ENCODE data around the gene AGAP9. TPM values are rescaled to one million over a fixed set of nuclear protein-coding genes. Genes with fewer than 3 reads are reported as not detected.

AGAP9 gene
- total RNA-seq, 1 donor from 2014 or later, result 1.0 TPM

- peaks cover 0 to 6% (median 3%) of the 10 kb centered on the region in 3 donors for H3K27me3 ChIP-seq (ENCODE audit: control insufficient read depth in 3 of 3, insufficient read depth in 3 of 3, low read length in 3 of 3)
These were observed 70.8 kb downstream of the AGAP9 start for GRCh38 chr10:47452495-47453140.

DNA sequence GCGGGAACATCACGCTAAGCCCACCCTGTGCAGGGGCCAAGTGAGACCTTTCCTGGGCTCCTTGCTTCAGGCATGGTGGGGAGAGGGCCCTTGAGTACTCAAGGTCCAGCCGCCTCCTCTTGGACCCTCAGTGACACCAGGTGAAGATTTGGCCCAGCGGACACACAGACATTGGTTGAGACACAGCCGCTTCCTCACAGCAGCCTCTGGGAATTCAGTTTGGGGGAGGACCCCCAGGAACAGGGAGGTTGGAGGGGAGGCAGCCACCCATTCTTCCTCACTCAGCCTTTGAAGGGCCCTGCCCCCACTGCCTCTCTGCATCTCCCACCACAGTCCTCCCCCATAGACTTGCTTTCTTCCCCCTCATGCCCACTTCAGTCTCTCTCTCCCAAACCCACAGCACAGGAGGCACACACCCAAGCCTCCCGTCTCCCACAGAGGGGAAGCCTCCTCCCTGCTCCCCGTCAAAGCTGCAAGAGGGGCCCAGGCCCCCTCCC lies 71.4 kb downstream of the AGAP9 start:
- no peak overlapping the region for H3K9ac ChIP-seq (ENCODE audit: low read depth in 1 of 3, low read length in 3 of 3)
- no peaks in the 10 kb centered on the region for H3K36me3 ChIP-seq (ENCODE audit: control insufficient read depth in 3 of 3, insufficient read depth in 3 of 3, low read length in 3 of 3)
- no peaks in the 10 kb centered on the region for H3K9me3 ChIP-seq (ENCODE audit: control insufficient read depth in 3 of 3, low read length in 3 of 3)
- no peak overlapping the region for H3K4me3 ChIP-seq (ENCODE audit: low read length in 3 of 3)
- peaks cover 0 to 6% (median 3%) of the 10 kb centered on the region in 3 donors for H3K27me3 ChIP-seq (ENCODE audit: control insufficient read depth in 3 of 3, insufficient read depth in 3 of 3, low read length in 3 of 3)
- H3K4me1 ChIP-seq (ENCODE audit: control insufficient read depth in 3 of 3, insufficient read depth in 3 of 3, low read length in 3 of 3), result no peaks in the 10 kb centered on the region
- no peak overlapping the region for H3K27ac ChIP-seq (ENCODE audit: low read depth, low read length)

More at GRCh38 chr10:47452495-47453140, 70.8 kb downstream of the AGAP9 start:
- no peak overlapping the region for H3K27ac ChIP-seq (ENCODE audit: low read depth, low read length)
- no peaks in the 10 kb centered on the region for H3K36me3 ChIP-seq (ENCODE audit: control insufficient read depth in 3 of 3, insufficient read depth in 3 of 3, low read length in 3 of 3)
- H3K4me1 ChIP-seq (ENCODE audit: control insufficient read depth in 3 of 3, insufficient read depth in 3 of 3, low read length in 3 of 3), result no peaks in the 10 kb centered on the region
- H3K4me3 ChIP-seq (ENCODE audit: low read length in 3 of 3), result no peak overlapping the region
- no peaks in the 10 kb centered on the region for H3K9me3 ChIP-seq (ENCODE audit: control insufficient read depth in 3 of 3, low read length in 3 of 3)
- no peak overlapping the region for H3K9ac ChIP-seq (ENCODE audit: low read depth in 1 of 3, low read length in 3 of 3)

Small RNA genes lying within 50 kb of the gene (small RNA-seq; reads per million reads assigned to genes)
- gene AL591684.3 (not detected), gene RNA5SP312 (not detected)

Other genes with a start within 250 kb of the AGAP9 start
- gene GDF10, start 223.4 kb downstream of the AGAP9 start, total RNA-seq, result 1.0 TPM
- not detected for gene GDF2, start 201.2 kb downstream of the AGAP9 start, total RNA-seq
- gene RBP3, start 175.3 kb downstream of the AGAP9 start, total RNA-seq, result not detected
- gene ZNF488, start 139.3 kb downstream of the AGAP9 start, total RNA-seq, result 1.6 TPM
- not detected for gene ANXA8, start 39.5 kb downstream of the AGAP9 start, total RNA-seq
- gene FAM25G, start 31.9 kb downstream of the AGAP9 start, total RNA-seq, result not detected
- not detected for gene SYT15B, start 240.0 kb upstream of the AGAP9 start, total RNA-seq